ENCODE measurements around the gene THRSP. TPM values are rescaled to one million over a fixed set of nuclear protein-coding genes. Genes with fewer than 3 reads are reported as not detected.

Gene THRSP
- total and polyA plus RNA-seq, 2 of the 4 experiments (the other 2 are of a cell fraction): not detected

DNA sequence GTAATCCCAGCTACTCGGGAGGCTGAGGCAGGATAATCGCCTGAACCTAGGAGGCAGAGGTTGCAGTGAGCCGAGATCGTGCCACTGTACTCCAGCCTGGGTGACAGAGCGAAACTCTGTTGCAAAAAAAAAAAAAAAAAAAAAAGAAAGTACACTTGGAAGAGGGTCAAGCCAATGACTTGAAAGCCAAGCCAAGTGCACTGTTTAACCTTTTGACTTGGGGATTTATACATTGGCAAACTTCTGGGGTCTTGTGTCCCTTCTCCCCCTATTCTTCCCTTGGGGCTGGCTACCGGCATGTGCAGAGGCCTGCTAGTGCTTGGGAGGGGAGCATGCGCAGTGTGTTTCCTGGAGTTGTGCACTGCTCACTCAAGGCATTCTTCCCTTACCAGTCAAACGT, 14.3 kb upstream of the THRSP start:
- no peaks in the 10 kb centered on the region for H3K27me3 ChIP-seq (ENCODE audit: control insufficient read depth, insufficient read depth, low read length)
- H3K27ac ChIP-seq (ENCODE audit: insufficient read depth, low read length): no peak overlapping the region
- H3K36me3 ChIP-seq (ENCODE audit: control insufficient read depth, insufficient read depth, low read length): no peaks in the 10 kb centered on the region
- peak overlapping the region in 1 of 2 experiments; percentile 96; a peak in 1 of 4 replicates for H4K8ac ChIP-seq (ENCODE audit: low read depth in 2 of 2, low read length in 2 of 2)
- BruUV-seq (replicated peaks): no TSS peak
- TF ChIP-seq BHLHE40 (IDR thresholded peaks at IDR 0.05; ENCODE audit: low read depth, low read length): no peak
- TF ChIP-seq RAD21 (IDR thresholded peaks at IDR 0.05; ENCODE audit: low read length): no peak
- TF ChIP-seq CEBPB (IDR thresholded peaks at IDR 0.05; ENCODE audit: low read depth, low read length): no peak
- no peak for TF ChIP-seq CHD1 (IDR thresholded peaks at IDR 0.05; ENCODE audit: low read depth, low read length)
- no peak for TF ChIP-seq MAFK (IDR thresholded peaks at IDR 0.05; ENCODE audit: low read depth, low read length)
- TF ChIP-seq SMC3 (IDR thresholded peaks at IDR 0.05; ENCODE audit: low read depth, low read length): no peak
- no peak for TF ChIP-seq MAZ (IDR thresholded peaks at IDR 0.05; ENCODE audit: borderline replicate concordance, low read depth, low read length)
- no peak for TF ChIP-seq MXI1 (IDR thresholded peaks at IDR 0.05; ENCODE audit: borderline replicate concordance, low read depth, low read length)
- no peak for TF ChIP-seq RCOR1 (IDR thresholded peaks at IDR 0.05; ENCODE audit: insufficient replicate concordance, low read length)
- no peak for TF ChIP-seq RFX5 (IDR thresholded peaks at IDR 0.05; ENCODE audit: low read depth, low read length)
- no peak for TF ChIP-seq NFE2L2 (IDR thresholded peaks at IDR 0.05; ENCODE audit: low read depth, low read length)
- TF ChIP-seq POLR2A (IDR thresholded peaks at IDR 0.05; ENCODE audit: low read depth, low read length): no peak
- ChIA-PET POLR2A (ENCODE audit: unreplicated experiment) (interaction anchor here (0.5 kb wide), 1 partner anchor 338 kb away, joined by 8 read pairs; no protein-coding TSS in a partner anchor), CTCF (no interaction called here)
- no peaks in the 10 kb centered on the region for H4K20me1 ChIP-seq (ENCODE audit: insufficient read depth, low read length)
- no peak overlapping the region for H2AK9ac ChIP-seq (replicated peaks; ENCODE audit: low read depth, low read length, poor library complexity)
- no peak overlapping the region for H3K14ac ChIP-seq (replicated peaks; ENCODE audit: low read depth, low read length)
- no peak overlapping the region for H2BK5ac ChIP-seq (ENCODE audit: low read depth, low read length, poor library complexity, severe bottlenecking)
- no peak overlapping the region for H3K4me3 ChIP-seq (ENCODE audit: insufficient read depth, low read depth, low read length)
- no peak for ATAC-seq (ENCODE audit: low read depth)
- H3K56ac ChIP-seq (ENCODE audit: extremely low read depth, insufficient read depth, low read length): no peak overlapping the region
- H3K4ac ChIP-seq (ENCODE audit: low read depth, low read length): 0 out of 2 replicates have a peak overlapping the region, but pooled peaks have one; percentile 98
- in situ Hi-C loops (cut with MboI; ENCODE audit: low sequenced_read_pairs): no loop called here
- H3K23ac ChIP-seq (ENCODE audit: low read depth, low read length): 0 out of 2 replicates have a peak overlapping the region, but pooled peaks have one; percentile 24
- H4K91ac ChIP-seq (ENCODE audit: insufficient read depth, low read depth, low read length): 0 out of 2 replicates have a peak overlapping the region, but pooled peaks have one; percentile 97
- no peak overlapping the region for H3K4me2 ChIP-seq (ENCODE audit: low read depth, low read length)
- H2AFZ ChIP-seq (replicated peaks; ENCODE audit: low read length, poor library complexity): no peak overlapping the region
- peaks cover 26% of the 10 kb centered on the region for H3K4me1 ChIP-seq (ENCODE audit: control insufficient read depth, insufficient read depth, low read length)
- peaks cover 3 to 7% of the 10 kb centered on the region in 2 experiments; a peak in 3 of 4 replicates for H3K79me1 ChIP-seq (ENCODE audit: low read depth in 1 of 2, low read length in 2 of 2)
- H3K9me3 ChIP-seq (ENCODE audit: control insufficient read depth, insufficient read depth, low read length): no peaks in the 10 kb centered on the region
- H3K18ac ChIP-seq (ENCODE audit: low read depth, low read length): no peak overlapping the region
- dilution Hi-C loops (cut with HindIII; ENCODE audit: low sequenced_read_pairs, unreplicated experiment): no loop called here
- H4K5ac ChIP-seq (ENCODE audit: low read depth, low read length): no peak overlapping the region
- H2BK20ac ChIP-seq (ENCODE audit: low read depth, low read length): no peak overlapping the region; the same call in 1 of the 2 replicates
- no peak overlapping the region for H2AK5ac ChIP-seq (ENCODE audit: low read depth, low read length)
- peak overlapping the region; percentile 98 for H2BK120ac ChIP-seq (ENCODE audit: low read depth, low read length)
- peaks cover 18% of the 10 kb centered on the region for H3K9me1 ChIP-seq (ENCODE audit: insufficient read depth, low read length)
- no peak overlapping the region for H3K9ac ChIP-seq (ENCODE audit: low read depth, low read length)
- no peak for DNase-seq
- WGBS, 2 experiments (ENCODE audit: extremely low coverage in 2 of 2, insufficient read length in 1 of 2): 92% methylated on average over 2 of the region's 8 CpGs; no CpG with 5 or more reads in 1 of the 2 experiments
- no peak overlapping the region for H2BK15ac ChIP-seq (ENCODE audit: low read depth, low read length)
- intact Hi-C loops (cut with micrococcal nuclease): no loop called here

All from IMR-90 (cell line).